OCI-LY7 (cell line): ENCODE results near the gene LARP7. TPM values are rescaled to one million over a fixed set of nuclear protein-coding genes. Genes with fewer than 3 reads are reported as not detected.
"Not testable (repeated sequence)": the region's sequence is repeated elsewhere in the genome, so short reads cannot be mapped to it uniquely, and the experiment has no call there.

Source experiments
- BruUV-seq: library from RNA; stranded (reverse); fragments of 400-500 nt; replicated peaks from 2 replicates; lab custom pipeline; 2021; lab: Mats Ljungman, UMichigan
- CTCF ChIA-PET: fragments of 300-600 bp; sonication (Branson Sonifier 250); formaldehyde crosslinking; loops from one replicate; lab custom pipeline; 2022; ENCODE audit warnings: antibody characterized with exemption; ENCODE audit not compliant: unreplicated experiment; lab: Charles Lee
- POLR2A ChIA-PET: fragments of 300-600 bp; sonication (Branson Sonifier 250); formaldehyde crosslinking; loops from one replicate; lab custom pipeline; 2022; ENCODE audit warnings: antibody characterized with exemption; lab: Charles Lee
- DNase-seq: peaks from one replicate; pipeline ENCODE4 v3.0.0-alpha.2; 2015; ENCODE audit warnings: low spot score
- H2AFZ ChIP-seq: fragments of 200-600 bp; sonication (generic), shearing (Covaris generic); 2 replicates; pipeline ENCODE4 v1.6.1; 2014; ENCODE audit warnings: mild to moderate bottlenecking, antibody characterized with exemption, low read length, moderate library complexity
- H3K27ac ChIP-seq: fragments of 200-600 bp; sonication (generic); 2 replicates; pipeline ENCODE4 v1.5.1; 2014; ENCODE audit warnings: mixed run types, low read depth, mild to moderate bottlenecking, moderate library complexity, low read length, inconsistent platforms; ENCODE audit not compliant: poor library complexity, severe bottlenecking
- H3K36me3 ChIP-seq: fragments of 200-600 bp; sonication (generic); 2 replicates; pipeline ENCODE4 v1.6.1; 2014; ENCODE audit warnings: mild to moderate bottlenecking, antibody characterized with exemption, low read length, moderate library complexity, mixed read lengths; ENCODE audit not compliant: insufficient read depth
- H3K4me1 ChIP-seq: fragments of 200-600 bp; sonication (generic); 2 replicates; pipeline ENCODE4 v1.5.1; 2014; ENCODE audit warnings: mild to moderate bottlenecking, low read length; ENCODE audit not compliant: insufficient read depth, poor library complexity, severe bottlenecking
- H3K4me2 ChIP-seq: fragments of 200-600 bp; sonication (generic); 2 replicates; pipeline ENCODE4 v1.6.1; 2014; ENCODE audit warnings: mild to moderate bottlenecking, low read length
- H3K4me3 ChIP-seq: fragments of 200-600 bp; sonication (generic); 2 replicates; pipeline ENCODE4 v1.5.1; 2014; ENCODE audit warnings: mild to moderate bottlenecking, low read depth, low read length; ENCODE audit not compliant: poor library complexity, severe bottlenecking
- H3K79me2 ChIP-seq: fragments of 200-600 bp; sonication (generic); 2 replicates; pipeline ENCODE4 v1.6.1; 2016; ENCODE audit warnings: low read depth, mild to moderate bottlenecking, low read length, moderate library complexity, mixed read lengths; ENCODE audit not compliant: insufficient read depth
- H3K9me2 ChIP-seq: fragments of 200-600 bp; sonication (generic); 2 replicates; pipeline ENCODE4 v1.6.1; 2016; ENCODE audit warnings: mild to moderate bottlenecking, low read length, mixed read lengths; ENCODE audit not compliant: insufficient read depth
- H3K9me3 ChIP-seq: fragments of 200-600 bp; sonication (generic); 2 replicates; pipeline ENCODE4 v1.6.1; 2014; ENCODE audit warnings: mild to moderate bottlenecking, mixed run types, low read length, mixed read lengths
- H4K20me1 ChIP-seq: fragments of 200-600 bp; sonication (generic); 2 replicates; pipeline ENCODE4 v1.6.1; 2014; ENCODE audit warnings: mild to moderate bottlenecking, antibody characterized with exemption, low read length, moderate library complexity, mixed read lengths; ENCODE audit not compliant: insufficient read depth
- EZH2phosphoT487 ChIP-seq: fragments of 200-600 bp; sonication (generic); IDR thresholded peaks from 2 replicates; pipeline ENCODE4 v1.6.1; 2018; ENCODE audit warnings: low read depth, borderline replicate concordance, mild to moderate bottlenecking, mixed run types, antibody characterized with exemption, low read length, moderate library complexity, mixed read lengths
- intact Hi-C: fragments of 100-400 bp; cut with micrococcal nuclease; formaldehyde crosslinking; loops from one replicate; pipeline ENCODE4 v1.10.0; 2022; ENCODE audit not compliant: unreplicated experiment
- total RNA-seq, 2 experiments: library from RNA; depleted of rRNA in 1 of 2; stranded (reverse); fragments of >200 nt in 1 of 2; shearing (Covaris generic) in 1 of 2; gene quantifications; 2 replicates each; pipeline ENCODE4 v1.2.3, GENCODE V29; 2014 to 2022
- TF ChIP-seq, protein P1 (sequence below): fragments of 200-600 bp; sonication (generic); conservative IDR thresholded peaks from 2 replicates; pipeline ENCODE4 v1.5.1; 2014; ENCODE audit warnings: mild to moderate bottlenecking, antibody characterized with exemption, low read length, moderate library complexity, mixed read lengths

Gene LARP7
- total RNA-seq, 2 experiments from 2014 or later: 35.0 to 53.9 TPM

- H3K36me3 ChIP-seq: peaks cover 88% of the 10 kb centered on the region
- POLR2A ChIA-PET: interaction anchor here (0.7 to 1.8 kb wide), 7 partner anchors 9 to 561 kb away, joined by 3 to 7 read pairs (median 3); no protein-coding TSS in a partner anchor
- CTCF ChIA-PET: interaction anchor here (1.8 kb wide), 1 partner anchor 13 kb away, joined by 3 read pairs; no protein-coding TSS in a partner anchor
- BruUV-seq: no TSS peak
- no peak for TF ChIP-seq EZH2phosphoT487
- TF ChIP-seq, protein P1, sequence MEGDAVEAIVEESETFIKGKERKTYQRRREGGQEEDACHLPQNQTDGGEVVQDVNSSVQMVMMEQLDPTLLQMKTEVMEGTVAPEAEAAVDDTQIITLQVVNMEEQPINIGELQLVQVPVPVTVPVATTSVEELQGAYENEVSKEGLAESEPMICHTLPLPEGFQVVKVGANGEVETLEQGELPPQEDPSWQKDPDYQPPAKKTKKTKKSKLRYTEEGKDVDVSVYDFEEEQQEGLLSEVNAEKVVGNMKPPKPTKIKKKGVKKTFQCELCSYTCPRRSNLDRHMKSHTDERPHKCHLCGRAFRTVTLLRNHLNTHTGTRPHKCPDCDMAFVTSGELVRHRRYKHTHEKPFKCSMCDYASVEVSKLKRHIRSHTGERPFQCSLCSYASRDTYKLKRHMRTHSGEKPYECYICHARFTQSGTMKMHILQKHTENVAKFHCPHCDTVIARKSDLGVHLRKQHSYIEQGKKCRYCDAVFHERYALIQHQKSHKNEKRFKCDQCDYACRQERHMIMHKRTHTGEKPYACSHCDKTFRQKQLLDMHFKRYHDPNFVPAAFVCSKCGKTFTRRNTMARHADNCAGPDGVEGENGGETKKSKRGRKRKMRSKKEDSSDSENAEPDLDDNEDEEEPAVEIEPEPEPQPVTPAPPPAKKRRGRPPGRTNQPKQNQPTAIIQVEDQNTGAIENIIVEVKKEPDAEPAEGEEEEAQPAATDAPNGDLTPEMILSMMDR: no peak
- no peaks in the 10 kb centered on the region for H3K79me2 ChIP-seq
- H3K9me2 ChIP-seq: no peaks in the 10 kb centered on the region
- H3K27ac ChIP-seq: no peak overlapping the region
- H4K20me1 ChIP-seq: 0 out of 2 replicates have a peak, but pooled peaks cover 4% of the 10 kb centered on the region
- H3K9me3 ChIP-seq: no peaks in the 10 kb centered on the region
- intact Hi-C loops: no loop called here
- H2AFZ ChIP-seq: no peak overlapping the region
- H3K4me3 ChIP-seq: no peak overlapping the region
- DNase-seq: no peak
- H3K4me2 ChIP-seq: no peak overlapping the region
- no peaks in the 10 kb centered on the region for H3K4me1 ChIP-seq
Measured at GRCh38 chr4:112655270-112655669, 18.3 kb downstream of the LARP7 start.

DNA sequence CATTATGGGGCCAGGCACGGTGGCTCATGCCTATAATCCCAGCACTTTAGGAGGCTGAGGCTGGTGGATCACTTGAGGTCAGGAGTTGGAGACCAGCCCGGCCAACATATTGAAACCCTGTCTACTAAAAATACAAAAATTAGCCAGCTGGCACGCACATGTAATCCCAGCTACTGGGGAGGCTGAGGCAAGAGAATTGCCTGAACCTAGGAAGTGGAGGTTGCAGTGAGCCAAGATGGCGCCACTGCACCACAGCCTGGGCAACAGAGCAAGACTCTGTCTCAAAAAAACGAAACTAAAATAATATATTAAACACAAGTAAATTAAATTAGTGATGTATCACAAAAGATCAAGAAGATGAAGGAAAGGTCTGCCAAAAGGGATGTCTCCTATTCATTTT lies 19.2 kb downstream of the LARP7 start:
- H3K27ac ChIP-seq, H3K4me1 ChIP-seq, H3K4me3 ChIP-seq, H3K79me2 ChIP-seq, H3K9me3 ChIP-seq, DNase-seq, H4K20me1 ChIP-seq, H3K9me2 ChIP-seq, H3K4me2 ChIP-seq, H2AFZ ChIP-seq, BruUV-seq, intact Hi-C loops: not testable (repeated sequence)
- TF ChIP-seq, protein P1: peak; percentile 34
- CTCF ChIA-PET: interaction anchor here (1.8 kb wide), 1 partner anchor 14 kb away, joined by 3 read pairs; no protein-coding TSS in a partner anchor
- POLR2A ChIA-PET: interaction anchor here (1.3 kb wide), 1 partner anchor 10 kb away, joined by 7 read pairs; no protein-coding TSS in a partner anchor
- peaks cover 80% of the 10 kb centered on the region for H3K36me3 ChIP-seq

DNA sequence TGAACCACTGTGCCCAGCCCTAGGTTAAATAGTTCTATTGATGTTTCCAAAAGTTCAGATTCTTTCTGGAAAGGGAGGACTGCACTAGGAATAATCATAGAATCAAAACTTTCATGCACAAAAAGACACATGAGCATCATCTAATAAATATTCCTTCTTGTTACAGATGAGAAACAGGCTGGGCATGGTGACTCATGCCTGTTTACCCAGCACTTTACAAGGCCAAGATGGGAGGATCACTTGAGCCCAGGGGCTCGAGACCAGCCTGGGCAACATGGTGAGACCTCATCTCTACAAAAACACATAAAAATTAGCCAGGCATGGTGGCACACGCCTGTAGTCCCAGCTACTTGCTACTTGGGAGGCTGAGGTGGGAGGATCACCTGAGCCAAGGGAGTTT lies 27.7 kb downstream of the LARP7 start:
- no peak for TF ChIP-seq EZH2phosphoT487
- TF ChIP-seq, protein P1: no peak
- no peaks in the 10 kb centered on the region for H4K20me1 ChIP-seq
- H3K36me3 ChIP-seq: no peaks in the 10 kb centered on the region; the same call in 1 of the 2 replicates
- no TSS peak for BruUV-seq
- ChIA-PET POLR2A (interaction anchor here (1.1 kb wide), 1 partner anchor 46 kb away, joined by 3 read pairs; no protein-coding TSS in a partner anchor), CTCF (no interaction called here)
- no peak overlapping the region for H3K4me3 ChIP-seq
- no peak for DNase-seq
- no peaks in the 10 kb centered on the region for H3K79me2 ChIP-seq
- H3K9me2 ChIP-seq: no peaks in the 10 kb centered on the region
- H3K9me3 ChIP-seq: no peaks in the 10 kb centered on the region
- no peak overlapping the region for H3K4me2 ChIP-seq
- no peak overlapping the region for H2AFZ ChIP-seq
- no peak overlapping the region for H3K27ac ChIP-seq
- no peaks in the 10 kb centered on the region for H3K4me1 ChIP-seq
- intact Hi-C loops: no loop called here
